CD4-positive, alpha-beta T cell (primary cell): ENCODE measurements around the gene RNF4. TPM values are rescaled to one million over a fixed set of nuclear protein-coding genes. Genes with fewer than 3 reads are reported as not detected.

Source experiments
- ATAC-seq: fragments of 200-7000 bp; cut with Tn5 transposase; one replicate; pipeline ENCODE4 v1.10.0; 2022; ENCODE audit warnings: mild to moderate bottlenecking; ENCODE audit not compliant: poor library complexity
- CTCF ChIA-PET: fragments of 350-600 bp; sonication (Branson Sonifier 250); formaldehyde crosslinking; loops from one replicate; lab custom pipeline; 2021; ENCODE audit warnings: antibody characterized with exemption, inconsistent platforms; lab: Charles Lee
- POLR2A ChIA-PET: fragments of 350-600 bp; sonication (Branson Sonifier 250); formaldehyde crosslinking; loops from one replicate; lab custom pipeline; 2021; ENCODE audit warnings: antibody characterized with exemption, inconsistent platforms; lab: Charles Lee
- DNase-seq, 14 experiments: peaks; one replicate each; pipeline ENCODE4 v3.0.0-alpha.2; 2013 to 2020; ENCODE audit warnings: mixed read lengths in 2 of 14
- H3K27ac ChIP-seq, 2 donors: one replicate each; pipeline versions ENCODE4 v1.5.1 to v1.7.0; 2013; ENCODE audit warnings: low read length in 2 of 2, low read depth in 1 of 2, mild to moderate bottlenecking in 1 of 2
- H3K27me3 ChIP-seq, 2 experiments: 1 replicate in 1 of 2; 2 replicates in 1 of 2; pipeline versions ENCODE4 v1.6.1 to v1.7.0; 2013; ENCODE audit warnings: low read length in 2 of 2, control low read depth in 1 of 2, mild to moderate bottlenecking in 1 of 2, moderate library complexity in 1 of 2; ENCODE audit not compliant: insufficient read depth in 2 of 2, control insufficient read depth in 1 of 2
- H3K36me3 ChIP-seq: one replicate; pipeline ENCODE4 v1.6.1; 2013; ENCODE audit warnings: low read length, control low read depth; ENCODE audit not compliant: insufficient read depth
- H3K4me1 ChIP-seq: one replicate; pipeline ENCODE4 v1.6.1; 2013; ENCODE audit warnings: low read length, control low read depth; ENCODE audit not compliant: insufficient read depth
- H3K4me3 ChIP-seq: one replicate; pipeline ENCODE4 v1.5.1; 2013; ENCODE audit warnings: mild to moderate bottlenecking, low read length, moderate library complexity
- H3K9me3 ChIP-seq, 2 experiments: 1 replicate in 1 of 2; 2 replicates in 1 of 2; pipeline versions ENCODE4 v1.6.1 to v1.7.0; 2013; ENCODE audit warnings: low read length in 2 of 2, mild to moderate bottlenecking in 2 of 2, control low read depth in 1 of 2, moderate library complexity in 1 of 2; ENCODE audit not compliant: control insufficient read depth in 1 of 2, insufficient read depth in 1 of 2
- H3K27ac Mint-ChIP-seq: one replicate; pipeline ENCODE4 v1.8.0; 2020; ENCODE audit warnings: mixed read lengths
- H3K27me3 Mint-ChIP-seq: one replicate; pipeline ENCODE4 v1.8.0; 2021; ENCODE audit warnings: mixed read lengths
- H3K36me3 Mint-ChIP-seq: one replicate; pipeline ENCODE4 v1.8.0; 2021; ENCODE audit warnings: low read depth, mixed read lengths
- H3K4me1 Mint-ChIP-seq: one replicate; pipeline ENCODE4 v1.8.0; 2021; ENCODE audit warnings: low read depth, mixed read lengths
- H3K4me3 Mint-ChIP-seq: one replicate; pipeline ENCODE4 v1.8.0; 2020; ENCODE audit warnings: mild to moderate bottlenecking, mixed read lengths
- H3K9me3 Mint-ChIP-seq: one replicate; pipeline ENCODE4 v1.8.0; 2020; ENCODE audit warnings: mixed read lengths
- intact Hi-C, 2 experiments: fragments of 100-400 bp; cut with DNase I in 1 of 2; cut with micrococcal nuclease in 1 of 2; formaldehyde crosslinking; loops; one replicate each; pipeline versions ENCODE4 v1.15.1 to v1.9.0; 2023 to 2025; cut with DNase I, micrococcal nuclease
- total RNA-seq, 174 experiments: library from RNA in 2 of 174; stranded (reverse) in 2 of 174; gene quantifications; one replicate each; pipeline ENCODE4 v1.2.3 and lab custom pipeline; 2021 to 2026
- TF ChIP-seq, protein P1 (sequence below): fragments of 200-600 bp; IDR thresholded peaks from one replicate; pipeline ENCODE4 v1.8.0; 2022; ENCODE audit warnings: antibody characterized with exemption, mild to moderate bottlenecking

RNF4 gene
- total RNA-seq, 2 experiments from 2014 or later: 106 to 109 TPM

GRCh38 chr4:2534904-2535375, 66.0 kb downstream of the RNF4 start:
- H3K27me3 Mint-ChIP-seq: no peaks in the 10 kb centered on the region
- Histone ChIP-seq H3K27ac (no peak overlapping the region), H3K4me3 (peak overlapping the region; percentile 59), H3K9me3 (no peaks in the 10 kb centered on the region), H3K27me3 (no peaks in the 10 kb centered on the region), H3K36me3 (peaks cover 2% of the 10 kb centered on the region), H3K4me1 (peaks cover 34% of the 10 kb centered on the region)
- intact Hi-C loops: loop anchor here (5.0 to 10.0 kb wide), 9 partner anchors 53 to 1000 kb away; partner anchors contain the start of genes ADD1 (in 1 of the 2), FAM53A (in 1 of the 2), HAUS3 (in 1 of the 2) and HTT (in 1 of the 2)
- no peaks in the 10 kb centered on the region for H3K9me3 Mint-ChIP-seq
- TF ChIP-seq, protein P1, sequence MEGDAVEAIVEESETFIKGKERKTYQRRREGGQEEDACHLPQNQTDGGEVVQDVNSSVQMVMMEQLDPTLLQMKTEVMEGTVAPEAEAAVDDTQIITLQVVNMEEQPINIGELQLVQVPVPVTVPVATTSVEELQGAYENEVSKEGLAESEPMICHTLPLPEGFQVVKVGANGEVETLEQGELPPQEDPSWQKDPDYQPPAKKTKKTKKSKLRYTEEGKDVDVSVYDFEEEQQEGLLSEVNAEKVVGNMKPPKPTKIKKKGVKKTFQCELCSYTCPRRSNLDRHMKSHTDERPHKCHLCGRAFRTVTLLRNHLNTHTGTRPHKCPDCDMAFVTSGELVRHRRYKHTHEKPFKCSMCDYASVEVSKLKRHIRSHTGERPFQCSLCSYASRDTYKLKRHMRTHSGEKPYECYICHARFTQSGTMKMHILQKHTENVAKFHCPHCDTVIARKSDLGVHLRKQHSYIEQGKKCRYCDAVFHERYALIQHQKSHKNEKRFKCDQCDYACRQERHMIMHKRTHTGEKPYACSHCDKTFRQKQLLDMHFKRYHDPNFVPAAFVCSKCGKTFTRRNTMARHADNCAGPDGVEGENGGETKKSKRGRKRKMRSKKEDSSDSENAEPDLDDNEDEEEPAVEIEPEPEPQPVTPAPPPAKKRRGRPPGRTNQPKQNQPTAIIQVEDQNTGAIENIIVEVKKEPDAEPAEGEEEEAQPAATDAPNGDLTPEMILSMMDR: no peak
- peaks cover 20% of the 10 kb centered on the region for H3K4me1 Mint-ChIP-seq
- POLR2A ChIA-PET: interaction anchor here (0.7 to 2.6 kb wide), 4 partner anchors 12 to 273 kb away, joined by 3 to 17 read pairs (median 6); partner anchors contain the start of genes CFAP99, MXD4, RNF4 and ZFYVE28
- DNase-seq (peak in 1 of 14 experiments; percentile 25), ATAC-seq (no peak)
- peak overlapping the region; percentile 90 for H3K4me3 Mint-ChIP-seq
- peaks cover 5% of the 10 kb centered on the region for H3K36me3 Mint-ChIP-seq
- CTCF ChIA-PET: no interaction called here
- H3K27ac Mint-ChIP-seq: peak overlapping the region; percentile 89

DNA sequence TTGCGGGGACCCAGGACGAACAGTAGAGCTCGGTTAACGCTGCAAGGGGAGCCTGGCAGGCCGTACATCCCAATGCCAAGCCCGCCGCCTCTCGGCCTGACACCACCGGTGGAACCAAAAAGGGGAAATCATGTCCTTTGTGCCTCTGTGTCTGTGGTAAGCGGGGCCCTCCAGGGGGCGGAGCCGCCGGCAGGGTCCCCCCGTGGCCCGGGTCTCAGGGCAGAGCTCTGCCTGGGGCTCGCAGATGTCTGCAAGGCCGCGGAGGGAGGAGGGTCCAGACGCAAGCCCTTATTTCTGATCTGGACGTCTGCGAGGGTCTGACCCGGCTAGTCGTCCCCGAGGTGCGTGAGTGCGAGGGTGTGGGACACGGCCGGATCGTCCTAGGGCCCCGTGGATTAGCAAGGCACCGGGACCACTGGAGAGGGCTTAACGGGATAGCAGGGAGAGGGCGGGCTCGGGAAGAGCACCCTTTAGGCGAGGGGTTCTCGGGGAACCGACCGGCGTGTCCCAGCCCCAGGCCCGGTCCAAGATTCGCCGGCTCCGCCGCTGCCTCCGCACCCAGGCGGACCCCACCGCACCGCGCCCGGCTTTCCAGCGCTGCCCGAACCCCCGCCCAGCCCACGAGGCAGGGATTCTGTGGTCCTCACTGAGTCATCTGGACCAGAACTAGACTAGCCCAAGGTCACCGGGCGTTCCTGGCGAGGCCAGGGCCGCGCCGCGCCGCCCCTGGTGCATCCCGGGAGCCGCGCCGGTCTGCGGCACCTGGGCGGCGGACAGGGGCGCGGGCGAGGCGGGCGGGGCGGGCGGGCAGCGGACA, 66.7 kb downstream of the RNF4 start:
- Histone ChIP-seq H3K27me3 (no peaks in the 10 kb centered on the region), H3K36me3 (peaks cover 2% of the 10 kb centered on the region), H3K9me3 (no peaks in the 10 kb centered on the region), H3K27ac (peak overlapping the region; percentile 10 to 59), H3K4me3 (peak overlapping the region; percentile 59), H3K4me1 (peaks cover 38% of the 10 kb centered on the region)
- no peaks in the 10 kb centered on the region for H3K9me3 Mint-ChIP-seq
- peaks cover 20% of the 10 kb centered on the region for H3K4me1 Mint-ChIP-seq
- H3K36me3 Mint-ChIP-seq: peaks cover 5% of the 10 kb centered on the region
- DNase-seq: peak; percentile 7 to 77 (median 36)
- ChIA-PET POLR2A (interaction anchor here (0.6 to 2.6 kb wide), 18 partner anchors 10 to 758 kb away, joined by 3 to 48 read pairs (median 4); partner anchors contain the start of genes CFAP99, HAUS3, MXD4 and NELFA), CTCF (no interaction called here)
- ATAC-seq: peak; percentile 2
- peak overlapping the region; percentile 89 for H3K27ac Mint-ChIP-seq
- H3K27me3 Mint-ChIP-seq: no peaks in the 10 kb centered on the region
- peak overlapping the region; percentile 90 for H3K4me3 Mint-ChIP-seq
- intact Hi-C loops: loop anchor here (1.0 to 10.0 kb wide), 14 partner anchors 66 to 999 kb away; partner anchors contain the start of genes HAUS3 (in 2 of the 2), POLN (in 2 of the 2), RNF4 (in 2 of the 2) and ADD1 (in 1 of the 2)
- TF ChIP-seq, protein P1: no peak
